CD4-positive, alpha-beta T cell treated with Interleukin-1 beta for 1 hour (primary cell): ENCODE measurements around the gene NDUFS6.

Source experiments
- DNase-seq, 2 donors: peaks; one replicate each; pipeline ENCODE4 v3.0.0-alpha.2; 2020 to 2022

NDUFS6 gene

DNA sequence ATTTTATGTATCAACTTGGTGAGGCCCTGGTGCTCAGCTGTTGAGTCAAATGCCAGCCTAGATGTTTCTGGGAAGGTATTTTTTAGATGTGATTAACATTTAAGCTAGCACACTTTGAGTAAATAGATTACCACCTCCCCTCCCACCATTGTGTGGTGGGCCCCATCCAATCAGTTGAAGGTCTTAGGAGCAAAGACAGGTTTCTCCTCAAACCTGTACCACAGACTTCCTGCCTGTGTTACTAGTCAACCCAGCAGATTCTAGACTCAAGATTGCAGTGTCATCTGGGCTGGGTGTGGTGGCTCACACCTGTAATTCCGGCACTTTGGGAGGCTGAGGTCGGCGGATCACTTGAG is 35.3 kb upstream of the NDUFS6 start:
- DNase-seq = no peak

DNA sequence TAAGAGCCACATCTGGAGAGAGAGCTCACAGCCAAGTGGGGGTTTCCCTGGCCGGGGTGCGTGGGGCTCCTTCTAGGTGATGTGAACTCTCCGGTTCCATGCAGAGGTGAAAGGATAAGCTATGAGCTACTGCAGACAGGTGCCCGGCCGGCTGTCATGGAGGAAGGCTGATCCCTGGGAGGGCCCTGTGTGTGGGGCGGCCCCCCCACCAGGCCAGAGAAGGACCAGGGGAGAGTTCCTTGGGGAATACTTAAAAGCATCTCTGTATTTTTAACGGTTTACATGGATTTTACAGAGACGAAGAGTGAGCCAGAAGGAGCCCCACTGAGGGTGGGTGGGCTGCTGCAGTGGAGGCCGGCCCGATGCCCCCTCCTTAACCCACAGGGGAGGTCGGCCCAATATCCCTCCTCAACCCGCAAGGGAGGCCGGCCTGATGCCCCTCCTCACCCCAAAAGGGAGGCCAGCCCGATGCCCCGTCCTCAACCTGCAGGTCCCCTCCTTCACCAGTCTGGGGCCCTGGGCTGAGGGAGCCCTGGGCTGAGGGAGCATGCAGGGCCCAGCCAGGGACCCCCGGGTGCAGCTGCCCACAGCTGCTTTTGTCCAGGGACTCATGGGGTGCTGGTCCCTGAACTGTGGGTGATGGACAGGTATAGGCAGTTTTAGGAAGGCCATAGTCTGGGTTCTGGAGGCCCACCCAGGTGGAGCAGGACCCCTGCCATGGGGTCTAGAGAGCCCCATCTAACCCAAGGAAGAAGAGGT is 33.5 kb upstream of the NDUFS6 start:
- DNase-seq = no peak

DNA sequence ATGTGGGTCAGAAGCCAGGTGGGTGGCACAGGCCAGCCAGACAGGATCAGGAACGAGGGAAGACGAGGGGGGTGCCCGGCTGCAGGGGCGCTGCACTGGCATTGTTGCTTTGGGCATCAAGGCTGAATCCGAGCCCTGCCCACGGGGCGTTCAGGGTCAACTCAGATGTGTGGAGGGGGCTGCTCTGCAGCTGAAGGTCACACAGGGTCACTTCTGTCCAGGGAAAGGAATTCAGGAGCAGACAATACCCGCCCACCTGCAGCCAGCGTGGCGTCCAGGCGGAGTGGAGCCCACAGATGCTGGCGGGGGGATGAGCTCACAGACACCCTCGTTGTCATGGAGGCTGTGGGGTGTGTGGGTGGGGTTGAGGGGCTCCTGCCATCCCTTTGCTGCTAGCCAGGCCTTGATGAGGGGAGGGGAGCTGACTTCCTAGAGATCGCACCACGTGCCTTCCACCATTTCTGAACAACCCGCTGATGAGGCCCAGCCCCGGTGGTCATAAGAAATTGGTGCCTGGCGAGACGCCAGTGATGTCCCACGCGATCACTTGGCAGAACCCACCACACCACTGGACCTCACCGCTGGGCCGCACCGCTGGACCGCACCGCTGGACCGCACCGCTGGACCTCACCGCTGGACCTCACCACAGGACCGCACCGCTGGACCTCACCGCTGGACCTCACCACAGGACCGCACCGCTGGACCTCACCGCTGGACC is 32.8 kb upstream of the NDUFS6 start:
- no peak for DNase-seq

DNA sequence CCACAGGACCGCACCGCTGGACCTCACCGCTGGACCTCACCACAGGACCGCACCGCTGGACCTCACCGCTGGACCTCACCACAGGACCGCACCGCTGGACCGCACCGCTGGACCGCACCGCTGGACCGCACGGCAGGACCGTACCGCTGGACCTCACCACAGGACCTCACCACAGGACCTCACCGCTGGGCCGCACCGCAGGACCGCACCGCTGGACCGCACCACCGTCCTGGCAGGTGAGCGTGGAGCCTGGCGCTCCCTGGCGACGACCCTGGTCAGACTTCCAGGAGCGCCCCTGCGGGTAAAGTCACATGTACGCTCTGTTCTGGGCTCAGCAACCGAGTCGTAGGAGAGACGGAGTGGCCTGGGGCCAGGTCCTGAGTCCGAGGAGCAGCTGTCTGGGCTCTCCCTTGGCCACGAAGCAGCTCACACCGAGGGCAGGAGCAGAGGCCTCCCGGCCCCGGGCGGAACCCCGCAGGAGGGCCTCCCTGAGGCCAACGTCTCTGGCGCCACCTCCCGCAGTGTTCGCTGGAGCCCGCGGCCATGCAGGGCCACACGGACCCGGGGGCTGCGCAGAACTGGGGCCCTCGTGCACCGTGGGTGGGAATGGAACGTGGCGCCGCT is 32.1 kb upstream of the NDUFS6 start:
- no peak for DNase-seq

DNA sequence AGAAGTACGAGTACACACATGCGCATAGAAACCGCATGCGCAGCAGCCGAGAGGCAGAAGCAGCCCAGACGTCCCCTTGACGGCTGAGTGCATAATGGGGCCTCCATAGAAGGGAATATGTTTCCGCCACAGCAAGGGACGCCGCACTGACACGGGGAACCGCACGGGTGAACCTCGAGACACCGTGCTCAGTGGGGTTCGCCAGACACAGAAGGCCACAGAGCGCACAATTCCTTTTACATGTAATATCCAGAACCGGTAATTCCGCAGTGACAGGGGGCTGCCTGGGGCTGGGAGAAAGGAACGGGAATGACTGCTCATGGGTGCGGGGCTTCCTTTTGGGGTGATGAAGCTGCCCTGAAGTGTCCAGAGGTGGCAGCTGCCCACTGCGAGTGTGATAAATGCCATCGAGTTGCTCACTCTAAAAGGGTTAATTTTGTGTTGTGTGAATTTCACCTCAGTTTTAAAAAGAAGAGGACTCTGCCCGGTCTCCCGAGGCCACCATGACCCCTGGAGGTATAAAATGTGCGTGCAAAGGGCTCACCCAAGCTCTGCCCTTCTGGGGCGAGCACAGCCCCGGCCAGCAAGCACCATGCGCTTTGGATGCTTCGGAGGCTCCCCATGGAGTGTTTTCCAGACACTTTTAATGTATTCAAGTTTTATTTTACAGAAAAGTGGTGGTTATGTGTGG is 31.3 kb upstream of the NDUFS6 start:
- DNase-seq = no peak

DNA sequence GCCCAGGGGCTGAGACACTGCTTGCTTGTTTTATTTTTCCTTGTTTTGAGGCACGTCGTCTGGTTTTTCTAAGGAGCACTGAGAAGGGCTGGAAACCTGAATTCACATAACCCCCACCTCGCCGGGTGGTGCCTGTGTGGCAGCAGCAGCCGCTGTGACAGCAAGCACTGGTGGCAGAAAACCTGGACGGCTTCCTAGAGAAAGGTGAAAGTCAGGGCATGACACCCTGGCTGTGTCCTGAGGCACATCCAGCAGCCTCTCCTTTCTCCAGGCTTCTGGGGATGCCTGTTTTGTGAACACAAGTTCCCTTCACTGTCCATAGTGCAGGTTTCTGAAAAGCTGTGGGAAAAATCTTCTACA is 30.8 kb upstream of the NDUFS6 start:
- DNase-seq = no peak

DNA sequence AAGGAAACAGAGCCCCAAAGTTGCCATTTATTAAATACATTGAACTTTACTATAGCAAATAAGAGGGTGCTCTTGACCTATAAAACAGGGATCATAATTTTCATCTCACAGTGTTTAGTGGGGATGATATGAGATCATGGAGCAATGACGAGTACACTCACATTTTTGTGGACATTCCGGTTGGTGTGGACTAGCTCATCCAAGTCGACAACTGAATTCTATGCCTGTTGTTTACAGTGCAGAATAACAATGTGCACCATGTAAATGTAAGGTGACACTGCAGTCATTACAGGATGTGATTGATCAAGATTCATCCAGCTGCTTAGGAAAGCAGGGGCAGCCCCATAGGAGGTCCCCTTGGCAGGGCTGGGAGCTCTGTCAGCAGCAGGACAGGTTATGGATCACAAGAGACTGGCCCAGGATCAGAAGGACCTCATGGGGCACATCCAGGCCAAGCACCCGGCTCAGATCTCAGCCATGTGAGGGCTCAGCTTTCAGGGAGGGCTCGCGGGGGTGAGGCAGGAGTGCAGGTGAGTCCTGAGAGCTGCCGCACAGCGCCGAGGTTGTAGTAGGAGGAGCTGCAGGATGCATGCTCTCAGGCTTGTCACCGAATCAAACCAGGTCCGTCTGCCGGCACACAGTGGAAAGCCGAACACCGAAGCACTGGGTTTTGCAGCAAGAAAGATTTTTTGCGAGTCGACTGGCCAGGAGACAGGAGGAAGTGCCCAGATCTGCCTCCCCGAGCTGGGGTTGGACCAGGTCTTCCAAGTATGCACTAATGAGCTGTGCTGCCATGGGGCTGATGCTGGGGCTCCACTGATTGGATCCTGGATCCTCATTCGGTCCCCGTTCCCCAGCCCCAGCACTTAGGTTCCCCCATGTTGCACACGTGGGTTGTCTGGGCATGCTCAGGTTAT is 29.8 kb upstream of the NDUFS6 start:
- DNase-seq = no peak

DNA sequence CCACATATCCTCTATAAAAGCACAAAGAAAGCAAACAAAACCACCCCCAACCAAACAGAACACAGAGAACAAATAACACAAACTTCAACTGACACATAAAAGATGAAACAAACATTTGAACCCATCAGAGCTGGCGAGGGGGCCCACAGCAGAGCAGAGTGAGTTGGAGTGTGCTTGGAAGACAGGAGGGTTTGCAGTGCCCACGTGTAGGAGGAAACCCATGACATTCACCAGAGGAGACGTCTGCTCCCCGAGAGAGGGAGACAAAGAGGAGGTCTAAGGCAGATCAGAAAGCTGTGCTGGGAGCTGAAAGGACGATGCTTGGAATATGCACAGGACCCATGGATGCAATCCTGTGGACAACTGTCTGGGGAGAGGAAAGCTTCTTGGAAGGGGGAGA is 28.6 kb upstream of the NDUFS6 start:
- no peak for DNase-seq

DNA sequence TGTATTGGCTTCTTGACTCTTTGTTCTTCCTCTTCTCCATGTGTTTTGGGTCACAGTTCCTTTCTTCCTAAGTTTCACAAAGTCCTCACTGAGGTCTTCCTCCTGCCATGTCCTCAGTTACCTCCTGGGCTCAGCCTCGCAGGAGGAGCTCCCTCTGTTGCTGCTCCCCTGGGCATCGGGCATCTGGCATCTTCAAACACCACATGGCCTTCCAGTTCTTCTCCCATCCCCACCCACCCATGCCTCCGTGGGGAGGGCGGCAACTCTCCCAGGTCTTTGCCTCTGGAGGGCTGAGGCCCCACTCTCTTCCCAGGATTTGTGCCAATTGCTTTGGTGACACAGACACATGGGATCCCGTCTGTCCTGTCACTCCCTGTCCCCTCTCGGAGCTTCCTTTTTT is 24.4 kb upstream of the NDUFS6 start:
- no peak for DNase-seq

DNA sequence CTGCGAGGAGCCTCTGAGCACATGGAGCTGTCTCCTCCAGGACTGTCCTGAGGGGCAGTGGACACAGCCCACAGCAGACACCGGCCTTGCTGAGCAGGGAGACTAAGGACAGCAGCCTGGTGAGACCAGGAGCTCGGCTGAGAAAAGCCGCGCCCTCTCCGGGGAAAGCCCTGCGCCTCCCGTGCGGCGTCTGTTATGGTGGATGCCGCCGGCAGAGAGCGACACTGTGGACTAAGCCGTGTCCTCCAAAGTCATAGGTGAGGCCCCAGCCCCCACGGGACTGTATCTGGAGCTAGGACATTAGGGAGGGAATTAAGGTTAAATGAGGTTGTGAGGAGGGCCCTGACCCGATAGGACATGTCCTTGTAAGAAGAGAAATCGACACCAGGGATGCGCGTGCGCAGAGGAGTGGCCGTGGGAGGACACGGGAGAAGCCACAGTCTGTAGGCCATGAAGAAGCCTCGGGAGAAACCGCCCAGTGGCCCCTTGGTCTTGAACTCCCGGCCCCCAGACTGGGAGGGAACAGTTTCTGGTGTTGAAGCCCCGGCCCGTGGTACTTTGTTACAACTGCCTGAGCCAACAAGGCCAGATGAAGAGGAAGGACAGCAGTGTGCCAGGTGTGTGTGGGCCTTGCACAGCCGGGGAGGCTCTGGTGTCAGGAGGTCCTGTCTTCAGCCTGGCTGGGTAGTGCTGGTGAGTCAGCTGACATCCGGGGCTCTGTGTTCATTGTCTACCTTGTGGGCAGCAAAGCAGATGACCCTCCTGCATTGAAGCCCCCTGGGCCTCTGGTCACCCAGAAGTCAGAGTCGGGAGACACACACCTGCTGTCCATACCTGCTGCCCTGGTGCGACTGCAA is 23.7 kb upstream of the NDUFS6 start:
- DNase-seq = no peak

DNA sequence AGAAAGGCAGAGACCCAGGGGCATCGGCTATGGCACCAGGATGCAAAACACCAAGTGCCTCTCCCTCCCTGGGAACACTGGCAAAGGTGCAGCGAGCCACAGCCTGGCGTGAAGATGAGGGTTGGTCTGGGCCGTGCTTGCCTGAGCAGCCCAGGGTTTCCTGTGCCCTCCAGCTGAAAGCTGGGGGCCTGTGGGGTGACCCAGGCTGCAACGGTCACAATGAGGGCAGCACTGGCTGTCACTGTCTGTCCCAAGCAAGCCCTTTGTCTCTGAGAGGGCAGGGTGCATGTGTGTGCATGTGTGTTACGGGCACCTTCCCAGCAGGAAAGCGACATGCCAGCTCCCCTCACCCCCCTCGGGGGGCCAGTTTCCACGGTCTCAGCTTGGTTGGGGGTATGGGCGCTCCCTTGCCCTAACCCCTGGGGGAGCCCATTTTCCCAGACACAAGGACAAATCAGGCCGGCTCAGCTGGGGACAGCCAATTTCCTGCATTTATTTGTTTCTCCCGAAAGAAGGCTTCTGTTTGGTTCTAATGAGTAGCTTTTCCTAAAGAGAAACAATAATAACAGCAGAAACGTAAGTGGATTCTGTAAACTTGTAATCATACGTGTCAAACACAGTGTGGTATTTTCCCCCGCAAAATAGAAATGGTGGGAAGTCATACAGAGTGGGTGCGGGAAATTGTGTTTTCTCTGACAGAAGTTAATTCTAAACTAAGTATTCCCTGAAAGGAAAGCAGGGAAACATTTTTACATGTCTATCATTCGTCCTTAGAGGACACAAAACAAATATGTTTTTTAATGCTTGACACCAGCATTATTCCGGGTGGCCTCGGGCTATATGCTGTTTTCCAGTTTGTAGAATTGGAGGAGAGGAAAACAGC is 22.8 kb upstream of the NDUFS6 start:
- DNase-seq = no peak

DNA sequence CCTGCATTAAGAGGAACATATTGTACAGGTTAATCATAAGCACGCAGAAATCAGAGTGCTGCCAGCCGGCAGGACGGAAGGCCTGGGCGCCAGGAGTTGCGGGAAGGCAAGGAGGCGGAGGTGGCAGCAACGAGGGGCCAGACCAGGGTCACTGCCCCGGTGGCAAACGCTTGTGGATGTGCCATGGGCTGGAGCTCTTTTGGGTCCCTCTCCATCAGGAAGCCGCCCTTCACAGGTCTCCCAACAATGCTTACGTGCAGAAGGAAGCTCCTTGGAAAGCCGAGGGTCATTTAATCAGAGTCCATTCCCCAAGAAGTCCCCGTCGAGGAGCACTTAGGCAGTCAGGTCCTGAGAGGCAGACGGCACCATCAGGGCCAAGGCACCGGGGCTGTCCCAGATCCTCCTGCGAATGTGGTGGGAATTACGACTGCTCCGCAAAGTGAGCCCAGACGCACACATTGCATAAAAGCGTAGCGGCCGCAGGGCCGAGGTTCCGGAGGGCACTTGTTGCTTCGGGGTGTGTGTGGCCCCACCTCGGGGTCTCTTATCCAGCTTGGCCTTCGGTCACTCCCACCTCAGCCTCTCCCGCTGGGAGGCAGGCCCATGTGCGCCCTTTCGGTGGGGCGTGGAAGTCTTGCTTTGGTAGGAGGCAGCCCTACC is 22.1 kb upstream of the NDUFS6 start:
- DNase-seq = no peak

DNA sequence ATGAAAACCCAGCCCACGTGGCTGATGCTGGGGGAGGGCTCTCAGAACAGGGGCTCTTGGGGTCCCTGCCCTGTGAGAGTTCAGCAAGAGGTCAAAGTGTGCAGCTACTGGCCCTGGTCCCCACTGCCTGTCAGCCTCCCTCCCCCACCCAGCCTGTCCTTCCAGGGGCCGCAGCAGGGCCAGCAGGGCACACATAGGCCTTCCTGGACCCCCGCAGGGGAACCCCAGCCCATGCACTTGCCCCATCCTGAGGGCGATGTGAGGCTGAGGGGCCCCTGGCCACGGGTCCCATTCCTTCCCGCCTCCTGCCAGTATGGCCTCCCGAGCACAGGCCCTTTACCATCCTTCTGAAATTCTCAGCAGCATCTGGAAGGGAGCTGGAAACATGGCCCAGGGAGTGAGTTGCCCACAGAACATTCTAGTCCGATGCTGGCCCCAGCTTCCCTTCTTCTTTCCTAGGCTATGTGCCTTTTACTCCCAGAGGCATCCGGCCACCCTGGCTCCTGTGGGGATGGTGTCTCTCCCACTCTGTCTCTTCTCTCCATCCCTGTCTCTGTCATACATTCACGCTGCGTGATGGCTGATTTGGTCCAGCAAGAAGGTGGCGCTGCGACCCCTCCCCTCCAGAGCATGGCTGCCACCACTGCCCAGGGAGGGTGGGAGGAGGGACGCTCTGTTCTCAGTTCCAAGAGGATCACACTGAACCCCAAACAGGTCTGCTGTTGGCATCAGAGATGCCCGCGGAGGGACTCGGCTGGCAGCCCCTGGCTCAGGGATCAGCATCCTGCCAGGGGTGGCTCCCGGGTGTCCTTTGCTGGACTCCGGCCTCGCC is 21.2 kb upstream of the NDUFS6 start:
- no peak for DNase-seq

DNA sequence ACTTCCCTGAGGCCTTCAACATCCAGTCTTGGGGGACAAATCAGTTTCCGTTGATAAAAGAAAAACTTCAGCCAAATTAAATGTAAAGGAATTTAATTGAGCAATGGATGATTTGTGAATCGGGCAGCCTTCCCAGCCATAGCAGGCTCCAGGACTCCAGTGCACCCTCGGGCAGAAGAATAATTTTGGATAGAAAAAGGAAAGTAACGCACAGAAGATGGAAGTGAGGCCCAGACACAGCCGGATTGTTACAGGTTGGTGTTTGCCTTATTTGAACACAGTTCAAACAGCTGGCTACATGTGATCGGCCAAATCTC is 20.6 kb upstream of the NDUFS6 start:
- DNase-seq = no peak

DNA sequence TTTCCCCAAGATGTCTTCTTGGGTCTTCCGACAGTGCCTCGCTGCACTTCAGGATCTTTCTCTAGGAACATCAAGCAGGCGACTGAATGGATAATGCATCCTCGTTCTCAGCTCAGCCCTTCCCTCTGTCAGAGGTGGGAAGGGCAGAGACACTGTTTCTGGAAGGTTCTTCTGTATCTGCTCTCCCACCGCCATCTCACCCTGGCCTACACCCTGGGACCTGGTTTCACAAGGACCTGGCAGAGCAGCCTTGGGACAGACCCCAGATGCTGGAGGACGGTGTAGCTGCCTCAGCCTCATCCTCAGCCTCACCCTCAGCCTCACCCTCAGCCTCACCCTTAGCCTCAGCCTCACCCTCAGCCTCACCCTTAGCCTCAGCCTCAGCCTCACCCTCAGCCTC is 20.1 kb upstream of the NDUFS6 start:
- no peak for DNase-seq

DNA sequence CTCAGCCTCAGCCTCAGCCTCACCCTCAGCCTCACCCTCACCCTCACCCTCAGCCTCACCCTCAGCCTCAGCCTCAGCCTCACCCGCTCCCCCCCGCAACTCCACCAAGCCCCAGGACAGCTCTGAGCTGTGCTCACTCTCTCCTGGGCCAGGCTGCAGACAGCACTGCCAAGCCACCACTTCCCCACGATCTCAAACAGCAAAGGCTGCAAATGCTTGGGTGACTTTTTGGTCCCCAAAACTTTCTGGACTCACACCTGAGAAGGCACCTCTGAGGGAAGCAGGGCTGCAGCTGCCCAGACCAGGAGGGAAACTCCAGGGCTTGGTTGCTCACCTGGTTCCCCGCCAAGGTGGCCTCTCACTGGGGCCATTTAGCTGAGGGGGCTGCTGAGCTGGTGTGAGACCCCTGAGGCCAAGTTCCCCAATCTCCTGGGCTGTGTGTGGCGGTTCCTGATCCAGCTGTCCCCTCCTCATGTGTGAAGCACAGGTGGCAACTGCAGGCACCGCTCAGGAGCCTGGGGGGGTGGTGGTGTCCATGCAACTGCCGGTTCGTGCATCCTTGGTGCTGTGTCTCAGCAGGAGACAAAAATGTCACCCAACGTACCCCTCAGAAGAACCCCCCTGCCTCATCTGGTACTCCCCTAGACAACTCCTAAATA is 19.4 kb upstream of the NDUFS6 start:
- DNase-seq = no peak

DNA sequence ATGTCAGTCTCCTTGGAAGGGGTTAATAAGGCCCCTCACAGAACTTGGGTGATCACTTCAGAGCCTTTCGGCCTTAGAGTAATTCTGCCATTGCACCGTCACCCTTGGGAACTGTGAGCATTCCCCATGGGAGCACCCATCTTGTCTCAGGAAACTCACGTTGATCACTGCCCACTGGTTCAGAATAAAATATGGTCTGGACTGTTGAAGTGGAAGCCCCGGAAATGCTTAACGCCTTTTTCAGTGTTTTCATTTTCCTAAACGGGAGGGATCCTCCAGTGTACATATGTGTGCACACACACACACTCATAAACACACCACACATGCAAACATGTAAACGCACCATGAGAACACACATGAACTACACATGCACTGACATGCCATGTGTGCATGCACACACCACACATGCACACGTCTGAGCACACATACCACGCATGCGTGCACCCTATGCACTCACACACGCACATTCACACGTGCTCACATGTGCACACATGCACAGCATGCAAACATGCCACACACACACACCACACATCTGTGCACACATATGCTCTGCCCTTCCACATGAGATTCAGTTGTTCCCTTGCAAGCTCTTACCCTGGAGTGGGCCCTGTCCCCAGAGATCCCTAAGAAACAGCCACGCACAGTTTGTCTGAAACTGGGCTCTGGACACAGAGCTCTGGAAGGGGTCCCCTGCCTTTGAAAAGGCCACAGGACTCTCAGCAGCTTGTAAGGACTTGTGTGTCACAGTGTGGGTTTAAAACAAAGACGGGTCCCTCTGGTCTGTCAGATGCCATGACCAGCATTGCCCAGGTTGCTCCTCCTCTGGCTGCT is 18.6 kb upstream of the NDUFS6 start:
- no peak for DNase-seq

DNA sequence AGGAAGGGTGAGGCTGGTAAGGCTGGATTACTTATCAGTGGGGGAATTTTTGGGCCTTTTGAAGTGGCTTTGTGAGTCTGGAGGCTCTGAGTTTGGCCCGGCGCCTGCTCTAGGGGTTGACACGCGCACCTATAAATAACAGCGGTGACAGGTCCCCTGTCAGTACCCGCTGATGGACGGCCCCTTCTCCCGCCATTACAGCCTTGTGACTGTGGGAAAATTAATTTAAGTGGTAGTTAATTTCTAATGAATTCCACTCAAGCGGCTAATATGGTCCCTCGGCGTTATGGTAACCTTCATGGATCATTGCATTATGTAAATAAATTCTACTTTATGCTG is 18.0 kb upstream of the NDUFS6 start:
- DNase-seq = no peak
